SK-N-SH (cell line): Measurements from ENCODE around the gene F2. TPM values are rescaled to one million over a fixed set of nuclear protein-coding genes. Genes with fewer than 3 reads are reported as not detected.

Experiments
- CTCF ChIA-PET: fragments of 300-600, 350-600 bp; formaldehyde crosslinking; extraction: SDS; loops from one replicate; lab custom pipeline; 2021; lab: Yijun Ruan, JAX
- POLR2A ChIA-PET: fragments of 350-600 bp; sonication (Branson Sonifier 250); formaldehyde crosslinking; extraction: SDS; loops from one replicate; lab custom pipeline; 2020; ENCODE audit warnings: antibody characterized with exemption, inconsistent platforms; lab: Yijun Ruan, JAX
- DNase-seq: peaks from one replicate; pipeline ENCODE4 v3.0.0; 2012
- H2AFZ ChIP-seq: fragments of 200-600 bp; sonication (generic); 2 replicates; pipeline ENCODE4 v1.8.1; 2016; ENCODE audit warnings: antibody characterized with exemption, mild to moderate bottlenecking, low read depth
- H3F3A ChIP-seq: fragments of 200-600 bp; sonication (generic); replicated peaks from 2 replicates; pipeline ENCODE3; 2016; ENCODE audit warnings: antibody characterized with exemption, mild to moderate bottlenecking; ENCODE audit not compliant: insufficient read depth
- H3K27ac ChIP-seq, 2 experiments: fragments of 200-500 bp in 1 of 2; fragments of 200-600 bp in 1 of 2; sonication (Bioruptor generic) in 1 of 2; sonication (generic), shearing (Covaris generic) in 1 of 2; 2 replicates each; pipeline versions ENCODE4 v1.5.1 to v1.6.1; 2014 to 2016; ENCODE audit warnings: low read depth in 2 of 2, inconsistent platforms in 1 of 2, low read length in 1 of 2, mild to moderate bottlenecking in 1 of 2, mixed read lengths in 1 of 2
- H3K27me3 ChIP-seq: fragments of 200-600 bp; sonication (generic), shearing (Covaris generic); 2 replicates; pipeline ENCODE4 v1.6.1; 2016; ENCODE audit warnings: mixed run types; ENCODE audit not compliant: insufficient read depth
- H3K36me3 ChIP-seq, 2 experiments: fragments of 200-500 bp in 1 of 2; fragments of 200-600 bp in 1 of 2; sonication (Bioruptor generic) in 1 of 2; sonication (generic) in 1 of 2; replicated peaks in 1 of 2; 2 replicates each; pipeline versions ENCODE3 to v1.5.1; 2014 to 2016; ENCODE audit warnings: low read length in 1 of 2, mild to moderate bottlenecking in 1 of 2; ENCODE audit not compliant: insufficient read depth in 2 of 2, control insufficient read depth in 1 of 2
- H3K4me1 ChIP-seq, 2 experiments: fragments of 200-500 bp in 1 of 2; fragments of 200-600 bp in 1 of 2; sonication (Bioruptor generic) in 1 of 2; sonication (generic), shearing (Covaris generic) in 1 of 2; 2 replicates each; pipeline versions ENCODE4 v1.5.1 to v1.6.1; 2014 to 2016; ENCODE audit warnings: low read depth in 1 of 2, low read length in 1 of 2, mixed run types in 1 of 2; ENCODE audit not compliant: insufficient read depth in 2 of 2, control insufficient read depth in 1 of 2
- H3K4me2 ChIP-seq: fragments of 200-600 bp; sonication (generic), shearing (Covaris generic); 2 replicates; pipeline ENCODE4 v1.6.1; 2017; ENCODE audit warnings: mixed run types
- H3K4me3 ChIP-seq, 2 experiments: fragments of 200-500 bp in 1 of 2; fragments of 200-600 bp in 1 of 2; sonication (Bioruptor generic) in 1 of 2; sonication (generic), shearing (Covaris generic) in 1 of 2; 2 replicates each; pipeline versions ENCODE4 v1.5.1 to v1.8.1; 2014 to 2016; ENCODE audit warnings: low read depth in 2 of 2, inconsistent platforms in 1 of 2, low read length in 1 of 2, mild to moderate bottlenecking in 1 of 2, mixed read lengths in 1 of 2, moderate library complexity in 1 of 2
- H3K79me2 ChIP-seq: fragments of 200-600 bp; sonication (generic); 2 replicates; pipeline ENCODE4 v1.8.1; 2017; ENCODE audit warnings: mild to moderate bottlenecking; ENCODE audit not compliant: insufficient read depth
- H3K9ac ChIP-seq: fragments of 200-600 bp; sonication (generic); 2 replicates; pipeline ENCODE4 v1.6.1; 2017; ENCODE audit warnings: mixed run types
- H3K9me2 ChIP-seq: fragments of 200-600 bp; sonication (generic); 2 replicates; pipeline ENCODE4 v1.6.1; 2017; ENCODE audit warnings: mixed run types
- H3K9me3 ChIP-seq: fragments of 200-600 bp; sonication (generic); 2 replicates; pipeline ENCODE4 v1.6.1; 2017; ENCODE audit warnings: mixed run types, mild to moderate bottlenecking, moderate library complexity
- H4K20me1 ChIP-seq: fragments of 200-600 bp; sonication (generic); 2 replicates; pipeline ENCODE4 v1.6.1; 2017; ENCODE audit warnings: mild to moderate bottlenecking, mixed run types; ENCODE audit not compliant: insufficient read depth
- CHD2 ChIP-seq: fragments of 150-350 bp; IDR thresholded peaks from 2 replicates; pipeline ENCODE4 v1.6.1; 2018; ENCODE audit warnings: low read length; ENCODE audit not compliant: partially characterized antibody
- JUND ChIP-seq: IDR thresholded peaks from 2 replicates; pipeline ENCODE4 v1.4.0; 2012
- NFIC ChIP-seq: IDR thresholded peaks from 2 replicates; pipeline ENCODE4 v1.4.0; 2012; ENCODE audit warnings: borderline replicate concordance
- POLR2AphosphoS5 ChIP-seq: IDR thresholded peaks from 2 replicates; pipeline ENCODE4 v1.6.1; 2012; ENCODE audit warnings: low read depth, low read length
- SIN3A ChIP-seq: IDR thresholded peaks from 2 replicates; pipeline ENCODE4 v1.6.1; 2012; ENCODE audit warnings: low read depth, mild to moderate bottlenecking, low read length, moderate library complexity, borderline replicate concordance
- TCF12 ChIP-seq: IDR thresholded peaks from 2 replicates; pipeline ENCODE4 v1.4.0; 2012
- TEAD4 ChIP-seq: IDR thresholded peaks from 2 replicates; pipeline ENCODE4 v1.4.0; 2012; ENCODE audit warnings: mild to moderate bottlenecking, borderline replicate concordance; ENCODE audit not compliant: insufficient read depth
- WGBS: methylation state at CpG from one replicate; pipeline ENCODE4 v1.1.6; 2017; ENCODE audit warnings: low lambda C conversion rate; 5-methylcytosine and 5-hydroxymethylcytosine counted together
- polyA plus RNA-seq, 3 experiments: library from polyadenylated mRNA; depleted of rRNA; stranded (reverse); fragments of >200 nt; gene quantifications; 2 replicates each; pipeline ENCODE4 v1.2.3, GENCODE V29; 2012
- TF ChIP-seq, protein P1 (sequence below): IDR thresholded peaks from 2 replicates; pipeline ENCODE4 v1.4.0; 2012; ENCODE audit warnings: low read depth, borderline replicate concordance
- TF ChIP-seq, protein P2 (sequence below): IDR thresholded peaks from 2 replicates; pipeline ENCODE4 v1.4.0; 2012; ENCODE audit warnings: low read depth, borderline replicate concordance

The F2 gene
- polyA plus RNA-seq, 1 of the 3 experiments (the other 2 are of a cell fraction): 0.07 TPM

DNA sequence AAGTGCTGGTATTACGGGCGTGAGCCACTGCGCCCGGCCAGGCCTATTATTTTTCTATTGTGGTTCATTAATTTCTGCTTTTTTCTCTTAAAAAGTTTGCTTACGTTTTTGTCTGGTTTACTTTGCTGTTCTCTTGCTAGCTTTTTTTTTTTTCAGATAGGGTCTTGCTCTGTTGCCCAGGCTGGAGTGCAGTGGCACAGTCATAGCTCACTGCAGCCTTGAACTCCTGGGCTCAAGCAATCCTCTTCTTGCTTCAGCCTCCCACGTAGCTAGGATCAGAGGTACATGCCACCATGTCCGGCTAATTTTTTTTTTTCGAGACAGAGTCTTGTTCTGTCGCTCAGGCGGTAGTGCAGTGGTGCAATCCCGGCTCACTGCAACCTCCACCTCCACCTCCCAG is 18.7 kb downstream of the F2 start:
- Histone ChIP-seq H3K4me1 (no peaks in the 10 kb centered on the region), H2AFZ (no peak overlapping the region), H3K27ac (no peak overlapping the region), H3K9me2 (no peaks in the 10 kb centered on the region), H3F3A (peaks cover 9% of the 10 kb centered on the region), H3K9me3 (no peaks in the 10 kb centered on the region), H3K4me2 (no peak overlapping the region), H3K36me3 (peaks cover 7 to 13% of the 10 kb centered on the region in 2 experiments), H3K9ac (no peak overlapping the region), H3K27me3 (no peaks in the 10 kb centered on the region), H4K20me1 (no peaks in the 10 kb centered on the region), H3K4me3 (no peak overlapping the region), H3K79me2 (no peaks in the 10 kb centered on the region)
- TF ChIP-seq TEAD4 (no peak), NFIC (no peak), CHD2 (no peak), JUND (no peak), SIN3A (no peak)
- TF ChIP-seq, protein P1, sequence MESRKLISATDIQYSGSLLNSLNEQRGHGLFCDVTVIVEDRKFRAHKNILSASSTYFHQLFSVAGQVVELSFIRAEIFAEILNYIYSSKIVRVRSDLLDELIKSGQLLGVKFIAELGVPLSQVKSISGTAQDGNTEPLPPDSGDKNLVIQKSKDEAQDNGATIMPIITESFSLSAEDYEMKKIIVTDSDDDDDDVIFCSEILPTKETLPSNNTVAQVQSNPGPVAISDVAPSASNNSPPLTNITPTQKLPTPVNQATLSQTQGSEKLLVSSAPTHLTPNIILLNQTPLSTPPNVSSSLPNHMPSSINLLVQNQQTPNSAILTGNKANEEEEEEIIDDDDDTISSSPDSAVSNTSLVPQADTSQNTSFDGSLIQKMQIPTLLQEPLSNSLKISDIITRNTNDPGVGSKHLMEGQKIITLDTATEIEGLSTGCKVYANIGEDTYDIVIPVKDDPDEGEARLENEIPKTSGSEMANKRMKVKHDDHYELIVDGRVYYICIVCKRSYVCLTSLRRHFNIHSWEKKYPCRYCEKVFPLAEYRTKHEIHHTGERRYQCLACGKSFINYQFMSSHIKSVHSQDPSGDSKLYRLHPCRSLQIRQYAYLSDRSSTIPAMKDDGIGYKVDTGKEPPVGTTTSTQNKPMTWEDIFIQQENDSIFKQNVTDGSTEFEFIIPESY: no peak
- TF ChIP-seq, protein P2, sequence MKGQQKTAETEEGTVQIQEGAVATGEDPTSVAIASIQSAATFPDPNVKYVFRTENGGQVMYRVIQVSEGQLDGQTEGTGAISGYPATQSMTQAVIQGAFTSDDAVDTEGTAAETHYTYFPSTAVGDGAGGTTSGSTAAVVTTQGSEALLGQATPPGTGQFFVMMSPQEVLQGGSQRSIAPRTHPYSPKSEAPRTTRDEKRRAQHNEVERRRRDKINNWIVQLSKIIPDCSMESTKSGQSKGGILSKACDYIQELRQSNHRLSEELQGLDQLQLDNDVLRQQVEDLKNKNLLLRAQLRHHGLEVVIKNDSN: no peak
- CTCF ChIA-PET: no interaction called here
- WGBS: 77% methylated on average over 10 of the region's 11 CpGs
- no peak for DNase-seq
- POLR2A ChIA-PET: no interaction called here

- Histone ChIP-seq H3K79me2 (no peaks in the 10 kb centered on the region), H3K9ac (no peak overlapping the region), H3K9me2 (no peaks in the 10 kb centered on the region), H3K4me3 (no peak overlapping the region), H4K20me1 (no peaks in the 10 kb centered on the region), H3K36me3 (peaks cover 19 to 20% of the 10 kb centered on the region in 2 experiments), H3K27me3 (no peaks in the 10 kb centered on the region), H3K4me2 (no peak overlapping the region), H3K27ac (no peak overlapping the region), H2AFZ (no peak overlapping the region), H3F3A (peaks cover 4% of the 10 kb centered on the region), H3K4me1 (no peaks in the 10 kb centered on the region), H3K9me3 (no peaks in the 10 kb centered on the region)
- 96% methylated on average over 6 of the region's 6 CpGs for WGBS
- TF ChIP-seq TCF12: no peak
- TF ChIP-seq POLR2AphosphoS5: 0 out of 2 replicates have a peak, but pooled peaks have one; percentile 17
- ChIA-PET CTCF (no interaction called here), POLR2A (no interaction called here)
- no peak for DNase-seq
Measured at GRCh38 chr11:46738887-46739286, 19.9 kb downstream of the F2 start.
